ENCODE measurements around the gene DENND1C. TPM values are rescaled to one million over a fixed set of nuclear protein-coding genes. Genes with fewer than 3 reads are reported as not detected.

Gene DENND1C
- total RNA-seq, 1 donor from 2014 or later: not detected

GRCh38 chr19:6466526-6467248, 14.9 kb downstream of the DENND1C start:
- H3K36me3 Mint-ChIP-seq (ENCODE audit: low read depth): no peaks in the 10 kb centered on the region
- H3K9me3 Mint-ChIP-seq: no peaks in the 10 kb centered on the region
- no peak overlapping the region for H3K4me3 Mint-ChIP-seq
- H3K27me3 Mint-ChIP-seq (ENCODE audit: low read depth): peaks cover 83% of the 10 kb centered on the region
- TF ChIP-seq CTCF (conservative IDR thresholded peaks at IDR 0.05): no peak
- DNase-seq (ENCODE audit: low read depth, low spot score): no peak
- no peak overlapping the region for H3K27ac Mint-ChIP-seq (ENCODE audit: unreplicated experiment)
- peaks cover 4% of the 10 kb centered on the region for H3K4me1 Mint-ChIP-seq

GRCh38 chr19:6465663-6466062, 15.9 kb downstream of the DENND1C start:
- Mint-ChIP-seq H3K4me3 (no peak overlapping the region), H3K27ac (ENCODE audit: unreplicated experiment) (no peak overlapping the region), H3K4me1 (peaks cover 5% of the 10 kb centered on the region)

GRCh38 chr19:6465006-6465405, 16.6 kb downstream of the DENND1C start:
- no peak overlapping the region for H3K27ac Mint-ChIP-seq (ENCODE audit: unreplicated experiment)
- no peak for DNase-seq (ENCODE audit: low read depth, low spot score)
- TF ChIP-seq CTCF (conservative IDR thresholded peaks at IDR 0.05): no peak
- H3K27me3 Mint-ChIP-seq (ENCODE audit: low read depth): peaks cover 79% of the 10 kb centered on the region
- H3K36me3 Mint-ChIP-seq (ENCODE audit: low read depth): peaks cover 2% of the 10 kb centered on the region
- H3K9me3 Mint-ChIP-seq: no peaks in the 10 kb centered on the region
- H3K4me3 Mint-ChIP-seq: peak overlapping the region; percentile 33
- peaks cover 11% of the 10 kb centered on the region for H3K4me1 Mint-ChIP-seq

More at GRCh38 chr19:6465663-6466062, 15.9 kb downstream of the DENND1C start:
- H3K36me3 Mint-ChIP-seq (ENCODE audit: low read depth): no peaks in the 10 kb centered on the region
- H3K9me3 Mint-ChIP-seq: no peaks in the 10 kb centered on the region
- TF ChIP-seq CTCF (conservative IDR thresholded peaks at IDR 0.05): no peak
- no peak for DNase-seq (ENCODE audit: low read depth, low spot score)
- H3K27me3 Mint-ChIP-seq (ENCODE audit: low read depth): peaks cover 80% of the 10 kb centered on the region

- H3K4me3 Mint-ChIP-seq: peak within 1 kb of the TSS; percentile 33
- H3K36me3 Mint-ChIP-seq (ENCODE audit: low read depth): peaks cover 3% of the 10 kb centered on the region
- H3K9me3 Mint-ChIP-seq: no peaks in the 10 kb centered on the region
- peaks cover 13% of the 10 kb centered on the region for H3K4me1 Mint-ChIP-seq
- peaks cover 74% of the 10 kb centered on the region for H3K27me3 Mint-ChIP-seq (ENCODE audit: low read depth)
- no peak for DNase-seq (ENCODE audit: low read depth, low spot score)
- TF ChIP-seq CTCF (conservative IDR thresholded peaks at IDR 0.05): no peak
- H3K27ac Mint-ChIP-seq (ENCODE audit: unreplicated experiment): no peak within 1 kb of the TSS
Observed at GRCh38 chr19:6464070-6464873, 17.3 kb downstream of the DENND1C start, which contains the start of gene CRB3. Gene CRB3 (plus strand): TSS chr19:6464271. CDS start chr19:6464702, 431 bp downstream.

GRCh38 chr19:6460099-6460884, 21.3 kb downstream of the DENND1C start:
- Mint-ChIP-seq H3K4me3 (peak overlapping the region; percentile 93), H3K27ac (ENCODE audit: unreplicated experiment) (peak overlapping the region; percentile 4), H3K36me3 (ENCODE audit: low read depth) (peaks cover 11% of the 10 kb centered on the region), H3K27me3 (ENCODE audit: low read depth) (peaks cover 37% of the 10 kb centered on the region), H3K4me1 (peaks cover 24% of the 10 kb centered on the region), H3K9me3 (peaks cover 1% of the 10 kb centered on the region)
- peak; percentile 98 for DNase-seq (ENCODE audit: low read depth, low spot score)
- TF ChIP-seq CTCF (conservative IDR thresholded peaks at IDR 0.05): peak; percentile 71
